Nephron (organoid): Measurements from ENCODE around the gene CALML3.

ENCODE experiments used
- H3K27ac Mint-ChIP-seq, 3 experiments: 2 replicates each; pipeline ENCODE4 v1.8.0; 2020; ENCODE audit warnings: mixed read lengths in 3 of 3, mild to moderate bottlenecking in 2 of 3, moderate library complexity in 1 of 3
- H3K27me3 Mint-ChIP-seq: 2 replicates; pipeline ENCODE4 v1.8.0; 2021; ENCODE audit warnings: low read depth, mild to moderate bottlenecking, moderate library complexity, mixed read lengths
- H3K36me3 Mint-ChIP-seq: 2 replicates; pipeline ENCODE4 v1.8.0; 2020; ENCODE audit warnings: low read depth, mixed read lengths
- H3K4me1 Mint-ChIP-seq: 2 replicates; pipeline ENCODE4 v1.8.0; 2020; ENCODE audit warnings: mixed read lengths
- H3K4me3 Mint-ChIP-seq, 3 experiments: 2 replicates each; pipeline ENCODE4 v1.8.0; 2020; ENCODE audit warnings: mild to moderate bottlenecking in 3 of 3, mixed read lengths in 3 of 3, moderate library complexity in 2 of 3
- H3K9me3 Mint-ChIP-seq: 2 replicates; pipeline ENCODE4 v1.8.0; 2020; ENCODE audit warnings: mixed read lengths
- TF ChIP-seq, protein P1 (sequence below), 3 experiments: fragments of 200-600 bp; sonication (generic); IDR thresholded peaks; one replicate each; pipeline ENCODE4 v1.5.0; 2021; ENCODE audit warnings: antibody characterized with exemption in 3 of 3; ENCODE audit not compliant: unreplicated experiment in 3 of 3

Gene CALML3

DNA sequence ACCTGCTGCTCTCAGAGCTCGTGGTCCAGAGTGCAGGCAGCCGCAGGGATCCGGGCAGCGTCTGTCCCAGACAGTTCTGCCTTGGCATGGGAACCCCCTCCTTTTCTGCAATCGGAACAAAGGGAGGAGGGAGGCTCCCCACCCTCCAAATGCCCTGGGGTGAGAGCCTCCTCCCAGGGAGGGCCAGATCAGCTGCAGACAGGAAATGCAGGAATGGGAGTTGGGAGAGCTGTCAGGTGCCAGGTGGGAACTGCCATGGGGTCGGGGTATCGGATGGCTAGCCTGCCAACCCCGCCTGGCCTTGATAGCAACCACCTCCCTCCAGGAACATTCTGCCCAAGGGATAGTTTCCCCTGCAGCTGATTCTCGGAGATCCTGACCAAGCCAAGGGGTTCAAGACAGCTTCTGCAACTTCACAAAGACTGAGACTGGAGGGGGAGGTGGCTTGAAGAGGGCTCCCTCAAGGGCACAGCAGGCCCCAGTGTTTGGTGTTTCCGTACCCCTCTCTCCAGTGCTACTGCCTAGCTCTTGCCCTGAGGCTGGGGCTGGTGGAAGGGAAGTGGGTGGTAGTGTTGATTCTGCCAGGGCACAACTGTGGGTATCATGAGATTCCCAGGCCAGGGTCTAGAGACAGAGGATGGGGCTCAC, 25.1 kb upstream of the CALML3 start, which contains the start of gene CALML5:
Gene CALML5 (minus strand): TSS at position 78 of the 648 bp plus-strand sequence. CDS start 132 bp downstream, outside the sequence.
- Mint-ChIP-seq H3K9me3 (no peaks in the 10 kb centered on the region), H3K27me3 (no peaks in the 10 kb centered on the region)
- TF ChIP-seq, protein P1, sequence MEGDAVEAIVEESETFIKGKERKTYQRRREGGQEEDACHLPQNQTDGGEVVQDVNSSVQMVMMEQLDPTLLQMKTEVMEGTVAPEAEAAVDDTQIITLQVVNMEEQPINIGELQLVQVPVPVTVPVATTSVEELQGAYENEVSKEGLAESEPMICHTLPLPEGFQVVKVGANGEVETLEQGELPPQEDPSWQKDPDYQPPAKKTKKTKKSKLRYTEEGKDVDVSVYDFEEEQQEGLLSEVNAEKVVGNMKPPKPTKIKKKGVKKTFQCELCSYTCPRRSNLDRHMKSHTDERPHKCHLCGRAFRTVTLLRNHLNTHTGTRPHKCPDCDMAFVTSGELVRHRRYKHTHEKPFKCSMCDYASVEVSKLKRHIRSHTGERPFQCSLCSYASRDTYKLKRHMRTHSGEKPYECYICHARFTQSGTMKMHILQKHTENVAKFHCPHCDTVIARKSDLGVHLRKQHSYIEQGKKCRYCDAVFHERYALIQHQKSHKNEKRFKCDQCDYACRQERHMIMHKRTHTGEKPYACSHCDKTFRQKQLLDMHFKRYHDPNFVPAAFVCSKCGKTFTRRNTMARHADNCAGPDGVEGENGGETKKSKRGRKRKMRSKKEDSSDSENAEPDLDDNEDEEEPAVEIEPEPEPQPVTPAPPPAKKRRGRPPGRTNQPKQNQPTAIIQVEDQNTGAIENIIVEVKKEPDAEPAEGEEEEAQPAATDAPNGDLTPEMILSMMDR (IDR thresholded peaks at IDR 0.05; ENCODE audit: unreplicated experiment in 3 of 3), result no peak

DNA sequence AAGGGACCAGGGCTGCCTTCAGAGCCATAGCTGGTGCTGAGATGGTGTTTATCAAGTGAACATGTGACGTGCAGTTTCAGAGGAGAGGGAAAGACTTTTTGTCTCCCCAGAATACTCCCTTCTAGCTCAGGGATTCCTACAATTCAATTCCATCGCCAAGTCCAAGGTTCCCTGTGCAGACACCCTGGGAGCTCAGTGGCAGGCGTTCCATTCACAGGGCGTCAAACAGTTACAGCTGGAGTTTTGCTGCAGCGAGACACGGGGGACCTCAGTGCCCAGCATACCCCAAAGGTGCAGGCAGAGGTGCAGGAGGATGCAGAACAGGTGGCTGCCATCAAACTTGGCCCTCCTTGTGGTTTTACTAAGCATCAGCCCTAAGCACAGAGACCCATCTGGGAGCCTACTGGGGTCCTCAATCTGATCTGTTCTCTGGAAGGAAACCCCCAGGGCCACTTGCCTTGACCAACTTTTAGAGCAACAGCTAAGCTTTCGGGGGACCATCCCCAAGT, 24.5 kb upstream of the CALML3 start:
- no peak overlapping the region for H3K4me3 Mint-ChIP-seq

More for the DNA sequence above, 25.1 kb upstream of the CALML3 start, which contains the start of gene CALML5:
- Mint-ChIP-seq H3K4me3 (no peak within 1 kb of the TSS), H3K36me3 (no peaks in the 10 kb centered on the region), H3K27ac (no peak within 1 kb of the TSS), H3K4me1 (peaks cover 10% of the 10 kb centered on the region)

GRCh38 chr10:5500910-5501309, 23.9 kb upstream of the CALML3 start:
- H3K4me1 Mint-ChIP-seq, result peaks cover 10% of the 10 kb centered on the region
- H3K4me3 Mint-ChIP-seq, result no peak overlapping the region
- H3K36me3 Mint-ChIP-seq, result no peaks in the 10 kb centered on the region
- H3K27me3 Mint-ChIP-seq, result no peaks in the 10 kb centered on the region
- TF ChIP-seq, protein P1 (IDR thresholded peaks at IDR 0.05; ENCODE audit: unreplicated experiment in 3 of 3), result no peak
- H3K27ac Mint-ChIP-seq, result no peak overlapping the region
- no peaks in the 10 kb centered on the region for H3K9me3 Mint-ChIP-seq

More for the DNA sequence above, 24.5 kb upstream of the CALML3 start:
- no peaks in the 10 kb centered on the region for H3K9me3 Mint-ChIP-seq
- no peak overlapping the region for H3K27ac Mint-ChIP-seq
- H3K27me3 Mint-ChIP-seq, result no peaks in the 10 kb centered on the region
- peaks cover 10% of the 10 kb centered on the region for H3K4me1 Mint-ChIP-seq
- TF ChIP-seq, protein P1 (IDR thresholded peaks at IDR 0.05; ENCODE audit: unreplicated experiment in 3 of 3), result no peak
- no peaks in the 10 kb centered on the region for H3K36me3 Mint-ChIP-seq

- Mint-ChIP-seq H3K36me3 (no peaks in the 10 kb centered on the region), H3K4me1 (peaks cover 10% of the 10 kb centered on the region), H3K9me3 (no peaks in the 10 kb centered on the region), H3K27ac (no peak overlapping the region), H3K4me3 (no peak overlapping the region), H3K27me3 (no peaks in the 10 kb centered on the region)
- TF ChIP-seq, protein P1 (IDR thresholded peaks at IDR 0.05; ENCODE audit: unreplicated experiment in 3 of 3), result no peak
Observed at GRCh38 chr10:5502061-5502521, 22.7 kb upstream of the CALML3 start.

- TF ChIP-seq, protein P1 (IDR thresholded peaks at IDR 0.05; ENCODE audit: unreplicated experiment in 3 of 3), result no peak
- no peaks in the 10 kb centered on the region for H3K27me3 Mint-ChIP-seq
- no peaks in the 10 kb centered on the region for H3K36me3 Mint-ChIP-seq
- H3K9me3 Mint-ChIP-seq, result no peaks in the 10 kb centered on the region
- peaks cover 10% of the 10 kb centered on the region for H3K4me1 Mint-ChIP-seq
- H3K4me3 Mint-ChIP-seq, result no peak overlapping the region
- peak overlapping the region in 2 of 3 experiments; percentile 2 to 33 for H3K27ac Mint-ChIP-seq
Observed at GRCh38 chr10:5502571-5503476, 21.9 kb upstream of the CALML3 start.
